GM12878 (cell line): ENCODE data around the gene FOSB. TPM values are rescaled to one million over a fixed set of nuclear protein-coding genes. Genes with fewer than 3 reads are reported as not detected.

Source experiments
- ATAC-seq: fragments of 200-7000 bp; cut with Tn5 transposase; 3 replicates; pipeline ENCODE4 v1.9.1; 2020; ENCODE audit warnings: mild to moderate bottlenecking, moderate library complexity
- BruUV-seq: library from RNA; stranded (reverse); fragments of 400-500 nt; replicated peaks from 2 replicates; lab custom pipeline; 2021; lab: Mats Ljungman, UMichigan
- CTCF ChIA-PET: fragments of 300-600 bp; sonication (Branson Sonifier 250); formaldehyde crosslinking; extraction: SDS; loops from one replicate; lab custom pipeline; 2021; ENCODE audit warnings: inconsistent platforms; lab: Yijun Ruan, JAX
- POLR2A ChIA-PET: fragments of 350-600 bp; formaldehyde crosslinking; extraction: SDS; loops from one replicate; lab custom pipeline; 2021; ENCODE audit warnings: inconsistent platforms; lab: Charles Lee
- RAD21 ChIA-PET: fragments of 300-600 bp; sonication (Branson Sonifier 250); formaldehyde crosslinking; loops from one replicate; lab custom pipeline; 2023; ENCODE audit warnings: antibody characterized with exemption; ENCODE audit not compliant: unreplicated experiment; lab: Charles Lee
- SMC1A ChIA-PET: fragments of 300-600 bp; sonication (Branson Sonifier 250); formaldehyde crosslinking; loops from one replicate; lab custom pipeline; 2023; ENCODE audit not compliant: unreplicated experiment, uncharacterized antibody; lab: Charles Lee
- DNase-seq: peaks from one replicate; pipeline ENCODE4 v3.0.0-alpha.2; 2011; ENCODE audit warnings: low read depth, low spot score
- FAIRE-seq: peaks from 3 replicates; lab custom pipeline; 2011; peaks lifted over from hg19 to GRCh38; lab: Jason Lieb, UNC
- H2AFZ ChIP-seq: 2 replicates; pipeline ENCODE4 v1.6.0; 2011; ENCODE audit warnings: low read depth, low read length, control low read depth; ENCODE audit not compliant: control insufficient read depth
- H3K27ac ChIP-seq: 2 replicates; pipeline ENCODE4 v1.5.1; 2011; ENCODE audit warnings: control low read depth; ENCODE audit not compliant: control insufficient read depth, insufficient read depth
- H3K27me3 ChIP-seq, 2 experiments: replicated peaks in 1 of 2; 2 replicates each; pipeline versions ENCODE4 v1.6.0 to v1.6.1; 2011; ENCODE audit warnings: low read length in 1 of 2; ENCODE audit not compliant: control insufficient read depth in 2 of 2, insufficient read depth in 2 of 2
- H3K36me3 ChIP-seq, 2 experiments: 2 replicates each; pipeline ENCODE4 v1.5.1; 2011; ENCODE audit warnings: low read length in 1 of 2; ENCODE audit not compliant: control insufficient read depth in 2 of 2, insufficient read depth in 2 of 2
- H3K4me1 ChIP-seq: 2 replicates; pipeline ENCODE4 v1.6.1; 2011; ENCODE audit warnings: mild to moderate bottlenecking, low read length, moderate library complexity, mixed read lengths; ENCODE audit not compliant: control insufficient read depth, insufficient read depth
- H3K4me2 ChIP-seq: 2 replicates; pipeline ENCODE4 v1.6.0; 2011; ENCODE audit warnings: control low read depth; ENCODE audit not compliant: control insufficient read depth, insufficient read depth
- H3K4me3 ChIP-seq: fragments of 200-600 bp; sonication (generic); 2 replicates; pipeline ENCODE4 v1.5.1; 2016
- H3K79me2 ChIP-seq: 2 replicates; pipeline ENCODE4 v1.6.0; 2011; ENCODE audit warnings: low read length; ENCODE audit not compliant: control insufficient read depth, insufficient read depth
- H3K9ac ChIP-seq: 2 replicates; pipeline ENCODE4 v1.8.0; 2011; ENCODE audit warnings: low read length, control low read depth, mixed read lengths; ENCODE audit not compliant: control insufficient read depth, insufficient read depth
- H3K9me3 ChIP-seq: replicated peaks from 3 replicates; pipeline ENCODE4 v1.5.1; 2011; ENCODE audit warnings: mild to moderate bottlenecking, low read length; ENCODE audit not compliant: control insufficient read depth, insufficient read depth
- H4K20me1 ChIP-seq: 2 replicates; pipeline ENCODE4 v1.6.0; 2011; ENCODE audit not compliant: control insufficient read depth, insufficient read depth
- ATF7 ChIP-seq: fragments of 450-650 bp; IDR thresholded peaks from 2 replicates; pipeline ENCODE4 v1.6.1; 2016; ENCODE audit warnings: low read depth, mild to moderate bottlenecking
- CBX3 ChIP-seq: fragments of 200-600 bp; sonication (generic); IDR thresholded peaks from 2 replicates; pipeline ENCODE4 v1.6.1; 2016; ENCODE audit warnings: low read depth, borderline replicate concordance
- CHD4 ChIP-seq: fragments of 200-600 bp; sonication (generic); IDR thresholded peaks from 2 replicates; pipeline ENCODE4 v1.6.1; 2016; ENCODE audit warnings: mild to moderate bottlenecking
- FOS ChIP-seq: IDR thresholded peaks from 3 replicates; pipeline ENCODE4 v1.6.1; 2011; ENCODE audit warnings: borderline replicate concordance; ENCODE audit not compliant: insufficient read length; ENCODE audit errors: extremely low read depth
- FOXM1 ChIP-seq: IDR thresholded peaks from 2 replicates; pipeline ENCODE4 v1.6.1; 2012; ENCODE audit warnings: low read depth, mild to moderate bottlenecking, inconsistent platforms, low read length, moderate library complexity
- IKZF2 ChIP-seq, 2 experiments: fragments of 450-650 bp; IDR thresholded peaks; 2 replicates each; pipeline ENCODE4 v1.6.1; 2017; ENCODE audit warnings: mild to moderate bottlenecking in 2 of 2, moderate library complexity in 2 of 2
- MXI1 ChIP-seq: fragments of 150-350 bp; IDR thresholded peaks from 2 replicates; pipeline ENCODE4 v1.6.1; 2011; ENCODE audit warnings: low read depth, mild to moderate bottlenecking, inconsistent platforms, low read length, improper control_type of control experiment
- NFIC ChIP-seq: IDR thresholded peaks from 2 replicates; pipeline ENCODE4 v1.6.1; 2012; ENCODE audit warnings: low read depth, mild to moderate bottlenecking, inconsistent platforms, low read length, moderate library complexity
- PML ChIP-seq: IDR thresholded peaks from 2 replicates; pipeline ENCODE4 v1.6.1; 2012; ENCODE audit warnings: low read length, inconsistent platforms
- SMARCA5 ChIP-seq: fragments of 450-650 bp; IDR thresholded peaks from 2 replicates; pipeline ENCODE4 v1.6.1; 2017; ENCODE audit warnings: mild to moderate bottlenecking
- WGBS: methylation state at CpG from one replicate; pipeline ENCODE4 v1.1.6; 2016; ENCODE audit warnings: low lambda C conversion rate; ENCODE audit not compliant: insufficient replicate concordance, insufficient coverage; ENCODE audit errors: missing lambda C conversion rate; 5-methylcytosine and 5-hydroxymethylcytosine counted together
- in situ Hi-C: fragments of 300-500 bp; cut with MboI; formaldehyde crosslinking; loops from 9 replicates; pipeline ENCODE4 v1.14.3; 2018; ENCODE audit warnings: mixed read lengths
- intact Hi-C: fragments of 100-400 bp; cut with micrococcal nuclease; formaldehyde crosslinking; loops from one replicate; pipeline ENCODE4 v1.14.2; 2022; ENCODE audit not compliant: unreplicated experiment
- polyA plus RNA-seq, 11 experiments: library from polyadenylated mRNA; depleted of rRNA in 4 of 11; unstranded in 6 of 11; stranded (reverse) in 5 of 11; fragments of >200 nt; fragmentation: Nextera tagmentation in 4 of 11; fragmentation: Illumina TruSeq in 1 of 11; extraction: Ambion mirVana in 4 of 11; extraction: Trizol in 1 of 11; gene quantifications; 1 replicate in 1 of 11; 2 replicates in 10 of 11; pipeline versions ENCODE4 v1.2.1 to v1.2.3, GENCODE V29; 2011 to 2016; ENCODE audit warnings: inconsistent platforms in 2 of 11, missing spikeins in 2 of 11, low read depth in 1 of 11
- total RNA-seq, 4 experiments: library from RNA; depleted of rRNA in 3 of 4; stranded (reverse); fragments of >200 nt in 3 of 4; fragmentation: Illumina TruSeq in 1 of 4; extraction: Trizol in 1 of 4; gene quantifications; 2 replicates each; pipeline versions ENCODE4 v1.2.1 to v1.2.3, GENCODE V29; 2013 to 2021

FOSB gene
- total and polyA plus RNA-seq, 10 of the 15 experiments (the other 5 are each of a cell fraction or from before 2014, with no cell fraction given), result 0.06 to 0.56 (median 0.26) TPM

DNA sequence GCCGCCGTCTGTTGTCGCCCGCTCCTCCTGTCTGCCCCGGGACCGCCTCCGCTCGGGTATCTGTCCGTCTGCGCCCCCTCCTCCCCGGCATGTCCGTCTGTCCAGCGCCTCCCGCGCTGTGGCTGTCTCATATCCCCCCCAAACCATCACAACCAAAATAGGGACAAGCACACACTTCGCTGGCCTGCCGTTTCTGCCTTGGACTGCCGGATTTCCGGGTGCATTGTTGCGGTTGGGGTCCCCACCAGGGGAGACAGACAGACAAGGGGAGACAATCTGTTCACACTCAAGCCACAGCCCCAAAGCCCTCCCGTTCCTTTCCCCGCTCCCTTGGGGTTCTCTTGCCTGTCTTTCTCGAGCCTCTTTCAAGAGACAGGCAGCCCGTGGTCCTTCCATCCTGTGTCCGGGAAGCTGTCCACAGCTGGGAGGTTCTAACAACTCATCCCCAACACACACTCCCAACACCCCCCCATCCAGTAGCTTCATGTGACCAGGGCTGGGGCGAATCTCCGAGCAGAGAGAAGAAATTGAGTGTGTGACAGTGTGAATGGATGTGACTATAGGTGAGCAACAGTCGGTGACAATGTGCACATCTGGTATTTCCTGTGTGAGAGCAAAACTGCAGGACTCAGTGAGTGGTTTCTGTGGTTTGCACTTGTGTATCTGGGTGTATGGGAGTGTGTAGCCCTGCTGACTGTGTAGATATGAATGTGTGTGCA, 16.5 kb upstream of the FOSB start (continued):
- TF ChIP-seq PML (no peak), IKZF2 (IDR thresholded peaks at IDR 0.05) (peak in 1 of 2 experiments; percentile 30; a peak in 3 of 4 replicates)

DNA sequence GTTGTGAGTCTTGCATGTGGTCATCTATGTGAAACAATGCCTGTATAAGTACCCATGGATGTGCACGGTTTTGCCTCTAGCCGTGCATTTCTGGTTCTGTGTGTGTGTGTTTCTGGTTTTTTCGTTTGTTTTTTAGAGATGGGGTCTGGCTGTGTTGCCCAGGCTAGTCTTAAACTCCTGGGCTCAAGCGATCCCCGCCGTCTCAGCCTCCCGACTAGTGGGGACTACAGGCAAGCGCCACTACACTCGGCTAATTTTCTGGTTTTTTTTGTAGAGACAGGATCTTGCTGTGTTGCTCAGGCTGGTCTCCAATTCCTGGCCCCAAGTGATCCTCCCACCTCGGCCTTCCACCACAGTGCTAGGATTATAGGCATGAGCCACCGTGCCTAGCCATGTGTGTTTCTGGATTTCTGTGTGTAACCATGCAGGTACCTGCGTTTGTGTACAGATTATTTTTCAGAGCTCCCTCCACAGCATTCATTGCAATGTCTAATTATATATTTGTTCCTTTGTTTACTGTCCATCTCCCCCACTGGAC, 15.9 kb upstream of the FOSB start:
- RAD21 ChIA-PET, result interaction anchor here (1.4 kb wide), 1 partner anchor 27 kb away, joined by 4 read pairs; no protein-coding TSS in a partner anchor
- in situ Hi-C loops, result loop anchor here (25.0 kb wide), 1 partner anchor 1690 kb away; the partner anchor contains the start of gene SMG9
- Histone ChIP-seq H3K4me3 (no peak overlapping the region), H3K4me2 (peak overlapping the region; percentile 70), H3K27me3 (no peaks in the 10 kb centered on the region), H3K9me3 (no peaks in the 10 kb centered on the region), H3K79me2 (peaks cover 3% of the 10 kb centered on the region; the same call in 1 of the 2 replicates), H4K20me1 (no peaks in the 10 kb centered on the region), H2AFZ (no peak overlapping the region; the same call in 1 of the 2 replicates), H3K27ac (no peak overlapping the region), H3K36me3 (no peaks in the 10 kb centered on the region), H3K4me1 (peaks cover 42% of the 10 kb centered on the region), H3K9ac (no peak overlapping the region)
- DNase-seq, result no peak
- SMC1A ChIA-PET, result interaction anchor here (1.4 kb wide), 1 partner anchor 27 kb away, joined by 4 read pairs; no protein-coding TSS in a partner anchor
- TF ChIP-seq MXI1 (no peak), CBX3 (no peak), NFIC (no peak), ATF7 (no peak), CHD4 (no peak), FOS (no peak), FOXM1 (no peak), SMARCA5 (no peak)
- POLR2A ChIA-PET, result interaction anchor here (0.9 to 1.5 kb wide), 3 partner anchors 13 to 27 kb away, joined by 3 read pairs; no protein-coding TSS in a partner anchor
- CTCF ChIA-PET, result interaction anchor here (0.9 to 3.2 kb wide), 4 partner anchors 9 to 27 kb away, joined by 3 to 13 read pairs (median 10); partner anchors contain the start of gene FOSB
- no TSS peak for BruUV-seq
- no peak for FAIRE-seq
- WGBS, result 48% methylated on average over 12 of the region's 12 CpGs
- no peak for ATAC-seq
- intact Hi-C loops, result loop anchor here (2.0 kb wide), 1 partner anchor 17 kb away; no protein-coding TSS in a partner anchor
